OCI-LY3 (cell line): ENCODE measurements around the gene AP3M1.

Source experiments
- CTCF ChIP-seq: fragments of 200-600, 300-600 bp; sonication (generic); IDR thresholded peaks from 2 replicates; pipeline ENCODE4 v1.5.1; 2014; ENCODE audit warnings: antibody characterized with exemption, low read length, low read depth
- EZH2phosphoT487 ChIP-seq: fragments of 200-600 bp; shearing (Covaris generic); IDR thresholded peaks from 2 replicates; pipeline ENCODE4 v1.6.1; 2018; ENCODE audit warnings: antibody characterized with exemption, mixed run types, low read depth

GRCh38 chr10:74137992-74138391, 12.6 kb downstream of the AP3M1 start:
- no peak for TF ChIP-seq CTCF
- TF ChIP-seq EZH2phosphoT487, result no peak
